RWPE1 (cell line): ENCODE results near the gene COBLL1.

Source experiments
- CTCF ChIA-PET: fragments of 350-600 bp; sonication (Branson Sonifier 250); formaldehyde crosslinking; extraction: SDS; loops from one replicate; lab custom pipeline; 2021; lab: Yijun Ruan, JAX
- POLR2A ChIA-PET: fragments of 400-600 bp; formaldehyde crosslinking; extraction: SDS; loops from one replicate; lab custom pipeline; 2020; ENCODE audit warnings: antibody characterized with exemption; ENCODE audit not compliant: low non-redundant PET; lab: Yijun Ruan, JAX
- DNase-seq: peaks from one replicate; pipeline ENCODE4 v3.0.0; 2012; ENCODE audit warnings: low spot score
- H3K27ac ChIP-seq: fragments of 450-650 bp; 2 replicates; pipeline ENCODE4 v1.5.1; 2017
- TF ChIP-seq, protein P1 (sequence below): fragments of 450-650 bp; conservative IDR thresholded peaks from 2 replicates; pipeline ENCODE4 v1.5.1; 2017; ENCODE audit warnings: low read depth, mild to moderate bottlenecking

The COBLL1 gene

GRCh38 chr2:164852086-164852485 lies 10.5 kb upstream of the COBLL1 start:
- no peak overlapping the region for H3K27ac ChIP-seq
- TF ChIP-seq, protein P1, sequence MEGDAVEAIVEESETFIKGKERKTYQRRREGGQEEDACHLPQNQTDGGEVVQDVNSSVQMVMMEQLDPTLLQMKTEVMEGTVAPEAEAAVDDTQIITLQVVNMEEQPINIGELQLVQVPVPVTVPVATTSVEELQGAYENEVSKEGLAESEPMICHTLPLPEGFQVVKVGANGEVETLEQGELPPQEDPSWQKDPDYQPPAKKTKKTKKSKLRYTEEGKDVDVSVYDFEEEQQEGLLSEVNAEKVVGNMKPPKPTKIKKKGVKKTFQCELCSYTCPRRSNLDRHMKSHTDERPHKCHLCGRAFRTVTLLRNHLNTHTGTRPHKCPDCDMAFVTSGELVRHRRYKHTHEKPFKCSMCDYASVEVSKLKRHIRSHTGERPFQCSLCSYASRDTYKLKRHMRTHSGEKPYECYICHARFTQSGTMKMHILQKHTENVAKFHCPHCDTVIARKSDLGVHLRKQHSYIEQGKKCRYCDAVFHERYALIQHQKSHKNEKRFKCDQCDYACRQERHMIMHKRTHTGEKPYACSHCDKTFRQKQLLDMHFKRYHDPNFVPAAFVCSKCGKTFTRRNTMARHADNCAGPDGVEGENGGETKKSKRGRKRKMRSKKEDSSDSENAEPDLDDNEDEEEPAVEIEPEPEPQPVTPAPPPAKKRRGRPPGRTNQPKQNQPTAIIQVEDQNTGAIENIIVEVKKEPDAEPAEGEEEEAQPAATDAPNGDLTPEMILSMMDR, result no peak
- ChIA-PET POLR2A (interaction anchor here (0.6 kb wide), 1 partner anchor 10 kb away, joined by 5 read pairs; no protein-coding TSS in a partner anchor), CTCF (interaction anchor here (1.9 kb wide), 1 partner anchor 11 kb away, joined by 9 read pairs; the partner anchor contains the start of gene COBLL1)
- no peak for DNase-seq

- no peak overlapping the region for H3K27ac ChIP-seq
- POLR2A ChIA-PET, result no interaction called here
- no peak for DNase-seq
- CTCF ChIA-PET, result no interaction called here
- TF ChIP-seq, protein P1, result no peak
Measured at GRCh38 chr2:164850235-164850634, 8.6 kb upstream of the COBLL1 start.

DNA sequence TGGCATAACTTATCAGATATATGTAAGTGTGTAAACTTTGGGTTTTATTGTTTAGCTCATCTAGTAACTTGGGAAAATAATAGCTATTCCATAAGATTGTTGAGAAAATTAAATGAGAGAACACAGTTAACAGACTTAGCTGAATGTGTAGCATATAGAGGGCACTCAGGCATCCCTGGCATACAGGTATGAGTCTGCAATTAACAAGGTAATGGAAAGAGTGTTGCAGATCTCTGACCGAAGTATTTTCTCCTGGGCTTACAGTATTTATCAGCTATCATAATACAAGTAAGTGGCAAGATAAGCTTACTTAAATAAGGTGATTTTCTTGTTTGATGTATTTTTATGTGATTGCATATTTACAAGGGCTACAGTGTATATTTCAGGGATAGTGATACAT lies 7.9 kb upstream of the COBLL1 start:
- ChIA-PET POLR2A (no interaction called here), CTCF (no interaction called here)
- no peak overlapping the region for H3K27ac ChIP-seq
- DNase-seq, result no peak
- TF ChIP-seq, protein P1, result no peak

GRCh38 chr2:164847981-164848741 lies 6.5 kb upstream of the COBLL1 start:
- TF ChIP-seq, protein P1, result no peak
- ChIA-PET POLR2A (no interaction called here), CTCF (interaction anchor here (0.6 to 1.2 kb wide), 3 partner anchors 12 to 355 kb away, joined by 3 to 6 read pairs (median 4); partner anchors contain the start of gene SCN3A)
- peak; percentile 16 for DNase-seq
- H3K27ac ChIP-seq, result no peak overlapping the region

- DNase-seq, result no peak
- ChIA-PET CTCF (interaction anchor here (0.6 to 1.2 kb wide), 2 partner anchors 66 to 287 kb away, joined by 3 to 6 read pairs; no protein-coding TSS in a partner anchor), POLR2A (no interaction called here)
- TF ChIP-seq, protein P1, result no peak
- no peak overlapping the region for H3K27ac ChIP-seq
Measured at GRCh38 chr2:164847291-164847690, 5.7 kb upstream of the COBLL1 start.

- CTCF ChIA-PET, result no interaction called here
- no peak overlapping the region for H3K27ac ChIP-seq
- DNase-seq, result no peak
- TF ChIP-seq, protein P1, result no peak
- POLR2A ChIA-PET, result no interaction called here
Measured at GRCh38 chr2:164846276-164846675, 4.7 kb upstream of the COBLL1 start.
